Thymus (tissue), 11 donors: ENCODE measurements around the gene FADD. TPM values are rescaled to one million over a fixed set of nuclear protein-coding genes. Genes with fewer than 3 reads are reported as not detected.
"Not testable (repeated sequence)": the region's sequence is repeated elsewhere in the genome, so short reads cannot be mapped to it uniquely, and the experiment has no call there.

Source experiments
- DNase-seq, 9 donors: peaks; one replicate each; pipeline ENCODE4 v3.0.0-alpha.2; 2013; ENCODE audit warnings: low spot score in 9 of 9, low read depth in 6 of 9, missing footprints in 1 of 9
- H3K27ac ChIP-seq, 2 donors: one replicate each; pipeline ENCODE4 v1.5.1; 2013; ENCODE audit warnings: control low read depth in 1 of 2, low read depth in 1 of 2, low read length in 1 of 2, mild to moderate bottlenecking in 1 of 2, moderate library complexity in 1 of 2
- H3K27me3 ChIP-seq, 2 donors: one replicate each; pipeline ENCODE4 v1.5.1; 2013; ENCODE audit warnings: low read length in 1 of 2; ENCODE audit not compliant: control insufficient read depth in 2 of 2, insufficient read depth in 1 of 2
- H3K36me3 ChIP-seq, 2 donors: one replicate each; pipeline ENCODE4 v1.5.1; 2013; ENCODE audit warnings: low read length in 1 of 2, mild to moderate bottlenecking in 1 of 2, moderate library complexity in 1 of 2; ENCODE audit not compliant: control insufficient read depth in 2 of 2, insufficient read depth in 2 of 2
- H3K4me1 ChIP-seq, 2 donors: one replicate each; pipeline ENCODE4 v1.5.1; 2013; ENCODE audit warnings: low read length in 2 of 2; ENCODE audit not compliant: control insufficient read depth in 2 of 2, insufficient read depth in 2 of 2
- H3K4me3 ChIP-seq, 2 donors: one replicate each; pipeline ENCODE4 v1.5.1; 2013; ENCODE audit warnings: low read length in 2 of 2, control low read depth in 1 of 2, mild to moderate bottlenecking in 1 of 2
- H3K9me3 ChIP-seq, 2 donors: one replicate each; pipeline ENCODE4 v1.5.1; 2013; ENCODE audit warnings: low read length in 1 of 2, mild to moderate bottlenecking in 1 of 2; ENCODE audit not compliant: control insufficient read depth in 2 of 2, insufficient read depth in 1 of 2
- WGBS: extraction: QIAGEN DNeasy Blood & Tissue Kit; methylation state at CpG from one replicate; pipeline ENCODE4 v1.1.7; 2013; 5-methylcytosine and 5-hydroxymethylcytosine counted together
- polyA plus RNA-seq: library from polyadenylated mRNA; stranded (reverse); fragments of 200-250 nt; gene quantifications from one replicate; pipeline ENCODE4 v1.2.3, GENCODE V29; 2013
- total RNA-seq: library from RNA; stranded (reverse); fragments of 120-200 nt; gene quantifications from one replicate; pipeline ENCODE4 v1.2.4, GENCODE V29; 2013
- donor health status: healthy.

Gene FADD
- total and polyA plus RNA-seq, 2 donors: 19.4 to 27.4 TPM

- peaks cover 8 to 24% of the 10 kb centered on the region in 2 donors for H3K4me1 ChIP-seq
- H3K4me3 ChIP-seq: no peak overlapping the region
- no peaks in the 10 kb centered on the region for H3K9me3 ChIP-seq
- no peaks in the 10 kb centered on the region for H3K27me3 ChIP-seq
- H3K36me3 ChIP-seq: peaks cover 44 to 50% of the 10 kb centered on the region in 2 donors
- DNase-seq: no peak
- 95% methylated on average over 15 of the region's 15 CpGs for WGBS
- H3K27ac ChIP-seq: no peak overlapping the region
These were observed 4.5 kb downstream of the FADD start for GRCh38 chr11:70207531-70208131.

GRCh38 chr11:70209391-70209912 lies 6.4 kb downstream of the FADD start:
- H3K9me3 ChIP-seq: no peaks in the 10 kb centered on the region
- no peak for DNase-seq
- H3K4me3 ChIP-seq: no peak overlapping the region
- H3K27ac ChIP-seq: no peak overlapping the region
- 90% methylated on average over 6 of the region's 6 CpGs for WGBS
- peaks cover 44 to 50% of the 10 kb centered on the region in 2 donors for H3K36me3 ChIP-seq
- H3K27me3 ChIP-seq: no peaks in the 10 kb centered on the region
- H3K4me1 ChIP-seq: peaks cover 2 to 15% of the 10 kb centered on the region in 2 donors

- Histone ChIP-seq H3K4me3 (no peak overlapping the region), H3K27ac (no peak overlapping the region), H3K36me3 (peaks cover 41 to 47% of the 10 kb centered on the region in 2 donors), H3K4me1 (peaks cover 2 to 9% of the 10 kb centered on the region in 2 donors), H3K27me3 (no peaks in the 10 kb centered on the region), H3K9me3 (no peaks in the 10 kb centered on the region)
- no peak for DNase-seq
- 97% methylated on average over 8 of the region's 8 CpGs for WGBS
These were observed 7.0 kb downstream of the FADD start for GRCh38 chr11:70210051-70210501.

- H3K36me3 ChIP-seq: peaks cover 37 to 43% of the 10 kb centered on the region in 2 donors
- H3K4me3 ChIP-seq: no peak overlapping the region
- H3K9me3 ChIP-seq: no peaks in the 10 kb centered on the region
- no peak overlapping the region for H3K27ac ChIP-seq
- H3K27me3 ChIP-seq: no peaks in the 10 kb centered on the region
- H3K4me1 ChIP-seq: peaks cover 2 to 5% of the 10 kb centered on the region in 2 donors
- DNase-seq: no peak
- WGBS: 96% methylated on average over 5 of the region's 5 CpGs
These were observed 7.4 kb downstream of the FADD start for GRCh38 chr11:70210530-70210929.

- H3K4me1 ChIP-seq: peaks cover 0 to 3% of the 10 kb centered on the region in 2 donors
- no peak overlapping the region for H3K4me3 ChIP-seq
- H3K27me3 ChIP-seq: no peaks in the 10 kb centered on the region
- WGBS: 83% methylated on average over 13 of the region's 13 CpGs
- DNase-seq: peak in 1 of 9 donors; percentile 16
- H3K9me3 ChIP-seq: no peaks in the 10 kb centered on the region
- no peak overlapping the region for H3K27ac ChIP-seq
- peaks cover 21 to 25% of the 10 kb centered on the region in 2 donors for H3K36me3 ChIP-seq
These were observed 9.2 kb downstream of the FADD start for GRCh38 chr11:70212227-70212811.

- not testable (repeated sequence) for H3K9me3 ChIP-seq, H3K27ac ChIP-seq, H3K27me3 ChIP-seq, H3K36me3 ChIP-seq, H3K4me1 ChIP-seq, DNase-seq, H3K4me3 ChIP-seq
- 95% methylated on average over 5 of the region's 5 CpGs for WGBS
These were observed 14.3 kb downstream of the FADD start for GRCh38 chr11:70217388-70217787.

- not testable (repeated sequence) for H3K4me3 ChIP-seq, DNase-seq, H3K27ac ChIP-seq, H3K27me3 ChIP-seq, H3K4me1 ChIP-seq, H3K36me3 ChIP-seq, H3K9me3 ChIP-seq
- 81% methylated on average over 8 of the region's 8 CpGs for WGBS
These were observed 15.0 kb downstream of the FADD start for GRCh38 chr11:70218076-70218475.

- no peaks in the 10 kb centered on the region for H3K4me1 ChIP-seq
- no peak overlapping the region for H3K27ac ChIP-seq
- peaks cover 0 to 4% of the 10 kb centered on the region in 2 donors for H3K27me3 ChIP-seq
- 87% methylated on average over 3 of the region's 3 CpGs for WGBS
- no peaks in the 10 kb centered on the region for H3K9me3 ChIP-seq
- no peak overlapping the region for H3K4me3 ChIP-seq
- H3K36me3 ChIP-seq: no peaks in the 10 kb centered on the region
- DNase-seq: no peak
These were observed 17.0 kb downstream of the FADD start for GRCh38 chr11:70220136-70220535.

GRCh38 chr11:70220920-70221319 lies 17.8 kb downstream of the FADD start:
- no peak overlapping the region for H3K27ac ChIP-seq
- H3K4me1 ChIP-seq: no peaks in the 10 kb centered on the region
- WGBS: 94% methylated on average over 1 of the region's 1 CpG

More at GRCh38 chr11:70220920-70221319, 17.8 kb downstream of the FADD start:
- Histone ChIP-seq H3K27me3 (peaks cover 0 to 5% of the 10 kb centered on the region in 2 donors), H3K36me3 (no peaks in the 10 kb centered on the region), H3K9me3 (no peaks in the 10 kb centered on the region), H3K4me3 (no peak overlapping the region)
- DNase-seq: no peak
